Neural cell (in vitro differentiated cells): ENCODE results near the gene LILRB3. TPM values are rescaled to one million over a fixed set of nuclear protein-coding genes. Genes with fewer than 3 reads are reported as not detected.
"Not testable (repeated sequence)": the region's sequence is repeated elsewhere in the genome, so short reads cannot be mapped to it uniquely, and the experiment has no call there.

ENCODE experiments used
- H2AFZ ChIP-seq: fragments of 200-600, 300-800 bp; sonication (generic), shearing (Covaris generic); 2 replicates; pipeline ENCODE4 v1.6.0; 2014; ENCODE audit warnings: low read depth, mild to moderate bottlenecking, antibody characterized with exemption, low read length, moderate library complexity
- H3F3A ChIP-seq: fragments of 200-600 bp; shearing (Covaris generic); 2 replicates; pipeline ENCODE4 v1.6.1; 2016; ENCODE audit warnings: mild to moderate bottlenecking, moderate library complexity, mixed read lengths, antibody characterized with exemption, low read length; ENCODE audit not compliant: insufficient read depth, poor library complexity, severe bottlenecking
- H3K27ac ChIP-seq: fragments of 200-600, 300-800 bp; sonication (generic), shearing (Covaris generic); 2 replicates; pipeline ENCODE4 v1.5.1; 2014; ENCODE audit warnings: mild to moderate bottlenecking, low read length, moderate library complexity
- H3K27me3 ChIP-seq: fragments of 300-800, 200-600 bp; sonication (generic), shearing (Covaris generic); 2 replicates; pipeline ENCODE4 v1.6.0; 2014; ENCODE audit warnings: mild to moderate bottlenecking, low read depth, low read length, moderate library complexity; ENCODE audit not compliant: insufficient read depth
- H3K36me3 ChIP-seq: fragments of 300-800, 200-600 bp; sonication (generic), shearing (Covaris generic); 2 replicates; pipeline ENCODE4 v1.5.1; 2014; ENCODE audit warnings: mild to moderate bottlenecking, antibody characterized with exemption, low read length, moderate library complexity; ENCODE audit not compliant: insufficient read depth
- H3K4me2 ChIP-seq: fragments of 300-800, 200-600 bp; sonication (generic), shearing (Covaris generic); 2 replicates; pipeline ENCODE4 v1.6.0; 2014; ENCODE audit warnings: mild to moderate bottlenecking, low read length
- H3K4me3 ChIP-seq: fragments of 300-800, 200-600 bp; sonication (generic), shearing (Covaris generic); 2 replicates; pipeline ENCODE4 v1.5.1; 2014; ENCODE audit warnings: mild to moderate bottlenecking, low read length, moderate library complexity
- H3K79me2 ChIP-seq: fragments of 200-600 bp; shearing (Covaris generic); replicated peaks from 2 replicates; pipeline ENCODE4 v1.6.0; 2014; ENCODE audit warnings: mild to moderate bottlenecking, low read length, moderate library complexity; ENCODE audit not compliant: insufficient read depth
- H3K9ac ChIP-seq: fragments of 300-800, 200-600 bp; sonication (generic), shearing (Covaris generic); 2 replicates; pipeline ENCODE4 v1.6.1; 2016; ENCODE audit warnings: mild to moderate bottlenecking, low read length, mixed read lengths
- H3K9me2 ChIP-seq: fragments of 200-600 bp; shearing (Covaris generic); 2 replicates; pipeline ENCODE4 v1.6.1; 2016; ENCODE audit warnings: mild to moderate bottlenecking, low read length, mixed read lengths; ENCODE audit not compliant: insufficient read depth
- H3K9me3 ChIP-seq: fragments of 200-600, 300-800 bp; sonication (generic), shearing (Covaris generic); 2 replicates; pipeline ENCODE4 v1.6.1; 2016; ENCODE audit warnings: mild to moderate bottlenecking, mixed run types, low read length, moderate library complexity, mixed read lengths
- H4K20me1 ChIP-seq: fragments of 200-600 bp; shearing (Covaris generic); 2 replicates; pipeline ENCODE4 v1.6.1; 2016; ENCODE audit warnings: mild to moderate bottlenecking, mixed run types; ENCODE audit not compliant: insufficient read depth
- CTCF ChIP-seq: fragments of 450-650 bp; IDR thresholded peaks from 2 replicates; pipeline ENCODE4 v1.5.1; 2014; ENCODE audit warnings: antibody characterized with exemption, mild to moderate bottlenecking, moderate library complexity; ENCODE audit not compliant: poor library complexity, severe bottlenecking
- EP300 ChIP-seq: fragments of 450-650 bp; conservative IDR thresholded peaks from 2 replicates; pipeline ENCODE4 v1.6.1; 2014; ENCODE audit warnings: antibody characterized with exemption, mild to moderate bottlenecking, moderate library complexity; ENCODE audit not compliant: poor library complexity, severe bottlenecking
- EZH2 ChIP-seq: fragments of 200-600, 300-800 bp; shearing (Covaris generic), sonication (generic); IDR thresholded peaks from 2 replicates; pipeline ENCODE4 v1.6.1; 2014; ENCODE audit warnings: antibody characterized with exemption, low read length, borderline replicate concordance, mild to moderate bottlenecking; ENCODE audit not compliant: insufficient read depth, poor library complexity, severe bottlenecking
- MXI1 ChIP-seq: fragments of 450-650 bp; conservative IDR thresholded peaks from 2 replicates; pipeline ENCODE4 v1.6.1; 2014; ENCODE audit warnings: antibody characterized with exemption, mild to moderate bottlenecking; ENCODE audit not compliant: poor library complexity, severe bottlenecking
- POLR2AphosphoS5 ChIP-seq: IDR thresholded peaks from 2 replicates; pipeline ENCODE4 v1.6.1; 2012
- RAD21 ChIP-seq: fragments of 450-650 bp; conservative IDR thresholded peaks from 2 replicates; pipeline ENCODE4 v1.6.1; 2014; ENCODE audit warnings: antibody characterized with exemption, mild to moderate bottlenecking, moderate library complexity
- REST ChIP-seq: IDR thresholded peaks from 2 replicates; pipeline ENCODE4 v1.6.1; 2012; ENCODE audit warnings: borderline replicate concordance
- SMC3 ChIP-seq: fragments of 450-650 bp; conservative IDR thresholded peaks from 2 replicates; pipeline ENCODE4 v1.6.1; 2014; ENCODE audit warnings: antibody characterized with exemption, mild to moderate bottlenecking, moderate library complexity; ENCODE audit not compliant: poor library complexity
- TAF1 ChIP-seq: IDR thresholded peaks from 2 replicates; pipeline ENCODE4 v1.6.1; 2012; ENCODE audit warnings: low read depth
- polyA plus RNA-seq: library from polyadenylated mRNA; depleted of rRNA; stranded (reverse); fragments of >200 nt; gene quantifications from 2 replicates; pipeline ENCODE4 v1.2.3, GENCODE V29; 2014

The LILRB3 gene
- polyA plus RNA-seq, 1 donor from 2014 or later: not detected

- no peaks in the 10 kb centered on the region for H3K27me3 ChIP-seq
- no peak overlapping the region for H3K9ac ChIP-seq
- TF ChIP-seq TAF1: no peak
- TF ChIP-seq EP300: no peak
- TF ChIP-seq POLR2AphosphoS5: no peak
- no peak for TF ChIP-seq CTCF
- TF ChIP-seq MXI1: no peak
- H3K36me3 ChIP-seq: no peaks in the 10 kb centered on the region
- H3K9me2 ChIP-seq: no peaks in the 10 kb centered on the region
- H3K4me2 ChIP-seq: no peak overlapping the region
- no peak overlapping the region for H2AFZ ChIP-seq
- no peaks in the 10 kb centered on the region for H3K79me2 ChIP-seq
- peaks cover 6% of the 10 kb centered on the region for H3K9me3 ChIP-seq
- H3K27ac ChIP-seq: no peak overlapping the region
- H4K20me1 ChIP-seq: no peaks in the 10 kb centered on the region
- H3K4me3 ChIP-seq: no peak overlapping the region
- no peaks in the 10 kb centered on the region for H3F3A ChIP-seq
These were observed 7.2 kb upstream of the LILRB3 start for GRCh38 chr19:54230031-54230430.

GRCh38 chr19:54229146-54229545 lies 6.3 kb upstream of the LILRB3 start:
- no peak for TF ChIP-seq REST
- no peak for TF ChIP-seq SMC3
- no peak for TF ChIP-seq EZH2
- TF ChIP-seq CTCF: no peak
- TF ChIP-seq RAD21: no peak
- TF ChIP-seq TAF1: no peak
- TF ChIP-seq MXI1: no peak
- no peak for TF ChIP-seq EP300
- no peak for TF ChIP-seq POLR2AphosphoS5
- no peak overlapping the region for H2AFZ ChIP-seq
- no peak overlapping the region for H3K9ac ChIP-seq
- no peaks in the 10 kb centered on the region for H3F3A ChIP-seq
- H3K9me2 ChIP-seq: no peaks in the 10 kb centered on the region
- H3K4me2 ChIP-seq: no peak overlapping the region
- no peaks in the 10 kb centered on the region for H3K27me3 ChIP-seq
- no peak overlapping the region for H3K4me3 ChIP-seq
- H3K27ac ChIP-seq: no peak overlapping the region
- H4K20me1 ChIP-seq: no peaks in the 10 kb centered on the region
- H3K79me2 ChIP-seq: no peaks in the 10 kb centered on the region
- H3K9me3 ChIP-seq: no peaks in the 10 kb centered on the region
- H3K36me3 ChIP-seq: no peaks in the 10 kb centered on the region

GRCh38 chr19:54224619-54225018 lies 1.8 kb upstream of the LILRB3 start:
- not testable (repeated sequence) for H3K4me3 ChIP-seq, H3F3A ChIP-seq, H4K20me1 ChIP-seq, H3K9ac ChIP-seq, H3K9me3 ChIP-seq, H3K27ac ChIP-seq, H3K79me2 ChIP-seq, H3K9me2 ChIP-seq, H3K4me2 ChIP-seq, H2AFZ ChIP-seq, H3K36me3 ChIP-seq, H3K27me3 ChIP-seq

GRCh38 chr19:54223937-54224281 lies 1.1 kb upstream of the LILRB3 start:
- H3F3A ChIP-seq, H3K4me3 ChIP-seq, H3K27me3 ChIP-seq, H3K36me3 ChIP-seq, H3K9ac ChIP-seq, H3K27ac ChIP-seq, H3K4me2 ChIP-seq, H4K20me1 ChIP-seq, H3K9me2 ChIP-seq, H3K9me3 ChIP-seq, H2AFZ ChIP-seq, H3K79me2 ChIP-seq: not testable (repeated sequence)
